Stimulated activated CD4-positive, alpha-beta T cell treated with anti-CD3 and anti-CD28 coated beads, Interleukin-12 subunit alpha, Interleukin-12 subunit beta, amount 100 ng/mL, for 48 hours (primary cell): ENCODE data around the gene IFITM5.
"Not testable (repeated sequence)": the region's sequence is repeated elsewhere in the genome, so short reads cannot be mapped to it uniquely, and the experiment has no call there.

Experiments used
- DNase-seq, 3 donors: peaks; one replicate each; pipeline ENCODE4 v3.0.0-alpha.2; 2020; ENCODE audit warnings: low read depth in 2 of 3, low spot score in 1 of 3

IFITM5 gene

GRCh38 chr11:328516-329100 lies 29.3 kb upstream of the IFITM5 start:
- DNase-seq, result not testable (repeated sequence)

- no peak for DNase-seq
Measured at GRCh38 chr11:328012-328411, 28.7 kb upstream of the IFITM5 start.

GRCh38 chr11:327581-327923 lies 28.2 kb upstream of the IFITM5 start:
- no peak for DNase-seq

GRCh38 chr11:326842-327580 lies 27.7 kb upstream of the IFITM5 start:
- peak in 1 of 3 donors; percentile 62 for DNase-seq

- no peak for DNase-seq
Measured at GRCh38 chr11:326592-326841, 27.2 kb upstream of the IFITM5 start.

GRCh38 chr11:325796-326591 lies 26.7 kb upstream of the IFITM5 start:
- no peak for DNase-seq

- not testable (repeated sequence) for DNase-seq
Measured at GRCh38 chr11:324593-325517, 25.5 kb upstream of the IFITM5 start.

- no peak for DNase-seq
Measured at GRCh38 chr11:324156-324555, 24.8 kb upstream of the IFITM5 start.

GRCh38 chr11:319888-320273 lies 20.6 kb upstream of the IFITM5 start:
- not testable (repeated sequence) for DNase-seq

- not testable (repeated sequence) for DNase-seq
Measured at GRCh38 chr11:319121-319887, 20.0 kb upstream of the IFITM5 start.

- DNase-seq, result not testable (repeated sequence)
Measured at GRCh38 chr11:318405-319120, 19.2 kb upstream of the IFITM5 start.

GRCh38 chr11:317668-318404 lies 18.5 kb upstream of the IFITM5 start:
- DNase-seq, result not testable (repeated sequence)

- DNase-seq, result no peak
Measured at GRCh38 chr11:316891-317301, 17.6 kb upstream of the IFITM5 start.

GRCh38 chr11:316031-316701 lies 16.8 kb upstream of the IFITM5 start:
- no peak for DNase-seq

GRCh38 chr11:315516-315994 lies 16.2 kb upstream of the IFITM5 start:
- DNase-seq, result no peak

- no peak for DNase-seq
Measured at GRCh38 chr11:315051-315481, 15.7 kb upstream of the IFITM5 start.

- not testable (repeated sequence) for DNase-seq
Measured at GRCh38 chr11:314554-314875, 15.2 kb upstream of the IFITM5 start.

GRCh38 chr11:313787-314553 lies 14.6 kb upstream of the IFITM5 start, which contains the start of gene IFITM1:
Gene IFITM1, plus strand, starts transcription at chr11:314040. Its CDS starts 131 bp downstream, at chr11:314171.
- DNase-seq, result no peak
